ENCODE results near the gene WDR75. TPM values are rescaled to one million over a fixed set of nuclear protein-coding genes. Genes with fewer than 3 reads are reported as not detected.

WDR75 gene
- total and polyA plus RNA-seq, 2 of the 4 experiments (the other 2 are of a cell fraction) = 21.7 to 52.2 TPM

GRCh38 chr2:189483571-189483970, 42.3 kb downstream of the WDR75 start:
- ChIA-PET POLR2A (ENCODE audit: unreplicated experiment) (no interaction called here), CTCF (no interaction called here)
- ATAC-seq (ENCODE audit: low read depth) = no peak
- no peak for DNase-seq
- H4K20me1 ChIP-seq (ENCODE audit: insufficient read depth, low read length) = no peaks in the 10 kb centered on the region
- no peak overlapping the region for H2AK5ac ChIP-seq (ENCODE audit: low read depth, low read length)
- no peak overlapping the region for H2BK5ac ChIP-seq (ENCODE audit: low read depth, low read length, poor library complexity, severe bottlenecking)
- intact Hi-C loops (cut with micrococcal nuclease) (no loop called here), dilution Hi-C loops (cut with HindIII; ENCODE audit: low sequenced_read_pairs, unreplicated experiment) (no loop called here), in situ Hi-C loops (cut with MboI; ENCODE audit: low sequenced_read_pairs) (no loop called here)
- no peaks in the 10 kb centered on the region for H3K9me1 ChIP-seq (ENCODE audit: insufficient read depth, low read length)
- H3K4me2 ChIP-seq (ENCODE audit: low read depth, low read length) = no peak overlapping the region
- H3K14ac ChIP-seq (replicated peaks; ENCODE audit: low read depth, low read length) = no peak overlapping the region
- H3K18ac ChIP-seq (ENCODE audit: low read depth, low read length) = no peak overlapping the region
- no peak overlapping the region for H3K27ac ChIP-seq (ENCODE audit: insufficient read depth, low read length)
- no peak overlapping the region for H3K23ac ChIP-seq (ENCODE audit: low read depth, low read length)
- no peak overlapping the region for H3K56ac ChIP-seq (ENCODE audit: extremely low read depth, insufficient read depth, low read length)
- TF ChIP-seq BHLHE40 (IDR thresholded peaks at IDR 0.05; ENCODE audit: low read depth, low read length) (no peak), SMC3 (IDR thresholded peaks at IDR 0.05; ENCODE audit: low read depth, low read length) (no peak), RAD21 (IDR thresholded peaks at IDR 0.05; ENCODE audit: low read length) (no peak), FOS (IDR thresholded peaks at IDR 0.05; ENCODE audit: low read depth, low read length) (no peak), USF2 (IDR thresholded peaks at IDR 0.05; ENCODE audit: low read depth, low read length) (no peak), NFE2L2 (IDR thresholded peaks at IDR 0.05; ENCODE audit: low read depth, low read length) (no peak), CHD1 (IDR thresholded peaks at IDR 0.05; ENCODE audit: low read depth, low read length) (no peak), MAZ (IDR thresholded peaks at IDR 0.05; ENCODE audit: borderline replicate concordance, low read depth, low read length) (no peak)
- TF ChIP-seq, protein P1, sequence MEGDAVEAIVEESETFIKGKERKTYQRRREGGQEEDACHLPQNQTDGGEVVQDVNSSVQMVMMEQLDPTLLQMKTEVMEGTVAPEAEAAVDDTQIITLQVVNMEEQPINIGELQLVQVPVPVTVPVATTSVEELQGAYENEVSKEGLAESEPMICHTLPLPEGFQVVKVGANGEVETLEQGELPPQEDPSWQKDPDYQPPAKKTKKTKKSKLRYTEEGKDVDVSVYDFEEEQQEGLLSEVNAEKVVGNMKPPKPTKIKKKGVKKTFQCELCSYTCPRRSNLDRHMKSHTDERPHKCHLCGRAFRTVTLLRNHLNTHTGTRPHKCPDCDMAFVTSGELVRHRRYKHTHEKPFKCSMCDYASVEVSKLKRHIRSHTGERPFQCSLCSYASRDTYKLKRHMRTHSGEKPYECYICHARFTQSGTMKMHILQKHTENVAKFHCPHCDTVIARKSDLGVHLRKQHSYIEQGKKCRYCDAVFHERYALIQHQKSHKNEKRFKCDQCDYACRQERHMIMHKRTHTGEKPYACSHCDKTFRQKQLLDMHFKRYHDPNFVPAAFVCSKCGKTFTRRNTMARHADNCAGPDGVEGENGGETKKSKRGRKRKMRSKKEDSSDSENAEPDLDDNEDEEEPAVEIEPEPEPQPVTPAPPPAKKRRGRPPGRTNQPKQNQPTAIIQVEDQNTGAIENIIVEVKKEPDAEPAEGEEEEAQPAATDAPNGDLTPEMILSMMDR (conservative IDR thresholded peaks at IDR 0.05; ENCODE audit: low read depth, low read length) = no peak
- no peaks in the 10 kb centered on the region for H3K79me1 ChIP-seq (ENCODE audit: low read depth in 1 of 2, low read length in 2 of 2)
- no peaks in the 10 kb centered on the region for H3K9me3 ChIP-seq (ENCODE audit: control insufficient read depth, insufficient read depth, low read length)
- no peaks in the 10 kb centered on the region for H3K4me1 ChIP-seq (ENCODE audit: control insufficient read depth, insufficient read depth, low read length)
- no peak overlapping the region for H4K91ac ChIP-seq (ENCODE audit: insufficient read depth, low read depth, low read length)
- WGBS, 2 experiments (ENCODE audit: extremely low coverage in 2 of 2, insufficient read length in 1 of 2) = no CpG with 5 or more reads among the region's 4 CpGs
- H2BK20ac ChIP-seq (ENCODE audit: low read depth, low read length) = no peak overlapping the region
- no peaks in the 10 kb centered on the region for H3K36me3 ChIP-seq (ENCODE audit: control insufficient read depth, insufficient read depth, low read length)
- no peak overlapping the region for H2BK120ac ChIP-seq (ENCODE audit: low read depth, low read length)
- H3K9ac ChIP-seq (ENCODE audit: low read depth, low read length) = no peak overlapping the region
- H2AFZ ChIP-seq (replicated peaks; ENCODE audit: low read length, poor library complexity) = no peak overlapping the region
- no peak overlapping the region for H3K4ac ChIP-seq (ENCODE audit: low read depth, low read length)
- H2AK9ac ChIP-seq (replicated peaks; ENCODE audit: low read depth, low read length, poor library complexity) = no peak overlapping the region
- H2BK15ac ChIP-seq (ENCODE audit: low read depth, low read length) = no peak overlapping the region
- H4K8ac ChIP-seq (ENCODE audit: low read depth in 2 of 2, low read length in 2 of 2) = no peak overlapping the region
- H4K5ac ChIP-seq (ENCODE audit: low read depth, low read length) = no peak overlapping the region
- H3K27me3 ChIP-seq (ENCODE audit: control insufficient read depth, insufficient read depth, low read length) = no peaks in the 10 kb centered on the region
- no TSS peak for BruUV-seq (replicated peaks)
- H3K4me3 ChIP-seq (ENCODE audit: insufficient read depth, low read depth, low read length) = no peak overlapping the region

Measured in IMR-90 (cell line).